HG03064 (cell line): ENCODE measurements around the gene CIAO2B.
"Not testable (repeated sequence)": the region's sequence is repeated elsewhere in the genome, so short reads cannot be mapped to it uniquely, and the experiment has no call there.

Source experiments
- ATAC-seq: cut with Tn5 transposase; IDR thresholded peaks from one replicate; pipeline ENCODE4 v1.9.1; 2021; ENCODE audit warnings: low read depth; ENCODE audit not compliant: unreplicated experiment

The CIAO2B gene

DNA sequence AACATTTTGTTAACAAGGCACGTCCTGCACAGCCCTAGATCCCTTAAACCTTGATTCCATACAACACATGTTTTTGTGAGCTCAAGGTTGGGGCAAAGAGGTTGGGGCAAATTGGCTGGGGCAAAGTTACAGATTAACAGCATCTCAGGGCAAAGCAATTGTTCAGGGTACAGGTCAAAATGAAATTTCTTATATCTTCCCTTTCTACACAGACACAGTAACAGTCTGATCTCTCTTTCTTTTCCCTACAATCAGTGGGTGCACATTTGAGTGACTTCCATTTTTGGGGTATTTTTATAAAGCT is 21.9 kb upstream of the CIAO2B start:
- ATAC-seq: not testable (repeated sequence)

DNA sequence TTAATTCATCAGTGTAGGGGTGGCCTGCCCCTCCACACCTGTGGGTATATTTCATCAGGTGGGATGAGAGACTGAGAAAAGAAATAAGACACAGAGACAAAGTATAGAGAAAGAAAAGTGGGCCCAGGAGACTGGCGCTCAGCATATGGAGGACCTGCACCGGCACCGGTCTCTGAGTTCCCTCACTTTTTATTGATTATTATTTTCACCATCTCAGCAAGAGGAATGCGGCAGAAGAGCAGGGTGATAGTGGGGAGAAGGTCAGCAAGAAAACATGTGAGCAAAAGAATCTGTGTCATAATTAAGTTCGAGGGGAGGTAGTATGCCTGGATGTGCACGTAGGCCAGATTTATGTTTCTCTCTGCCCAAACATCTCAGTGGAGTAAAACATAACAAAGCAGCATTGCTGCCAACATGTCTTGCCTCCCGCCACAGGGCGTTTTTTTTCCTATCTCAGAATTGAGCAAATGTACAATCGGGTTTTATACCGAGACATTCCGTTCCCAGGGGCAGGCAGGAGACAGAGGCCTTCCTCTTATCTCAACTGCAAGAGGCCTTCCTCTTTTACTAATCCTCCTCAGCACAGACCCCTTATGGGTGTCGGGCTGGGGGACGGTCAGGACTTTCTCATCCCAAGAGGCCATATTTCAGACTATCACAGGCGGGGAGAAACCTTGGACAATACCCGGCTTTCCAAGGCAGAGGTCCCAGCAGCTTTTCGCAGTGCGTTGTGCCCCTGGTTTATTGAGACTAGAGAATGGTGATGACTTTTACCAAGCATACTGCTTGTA is 21.4 kb upstream of the CIAO2B start:
- ATAC-seq: not testable (repeated sequence)

DNA sequence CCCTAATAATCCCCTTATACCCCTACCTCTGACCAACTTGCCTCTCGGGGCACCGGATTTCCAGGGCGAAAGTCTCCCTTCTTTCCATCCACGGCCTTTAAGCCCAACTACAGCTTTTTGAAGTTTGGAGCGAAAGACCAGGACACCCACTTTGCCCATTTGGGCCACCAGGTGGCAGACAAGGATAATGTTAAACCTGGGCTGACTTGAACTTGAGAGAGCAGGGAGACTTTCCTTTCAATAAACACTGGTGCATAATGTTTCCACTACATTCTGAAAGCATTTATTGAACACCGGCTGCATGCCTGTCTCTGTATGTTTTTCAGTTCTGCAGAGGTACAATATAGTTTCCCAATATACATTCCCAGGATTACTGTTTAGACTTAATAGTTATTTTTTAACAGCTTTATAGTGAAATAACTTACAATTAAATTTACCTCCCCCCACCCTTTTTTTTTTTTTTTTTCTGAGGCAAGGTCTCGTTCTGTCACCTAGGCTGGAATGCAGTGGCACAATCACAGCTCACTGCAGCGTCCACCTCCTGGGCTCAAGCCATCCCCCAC is 20.0 kb upstream of the CIAO2B start:
- no peak for ATAC-seq

DNA sequence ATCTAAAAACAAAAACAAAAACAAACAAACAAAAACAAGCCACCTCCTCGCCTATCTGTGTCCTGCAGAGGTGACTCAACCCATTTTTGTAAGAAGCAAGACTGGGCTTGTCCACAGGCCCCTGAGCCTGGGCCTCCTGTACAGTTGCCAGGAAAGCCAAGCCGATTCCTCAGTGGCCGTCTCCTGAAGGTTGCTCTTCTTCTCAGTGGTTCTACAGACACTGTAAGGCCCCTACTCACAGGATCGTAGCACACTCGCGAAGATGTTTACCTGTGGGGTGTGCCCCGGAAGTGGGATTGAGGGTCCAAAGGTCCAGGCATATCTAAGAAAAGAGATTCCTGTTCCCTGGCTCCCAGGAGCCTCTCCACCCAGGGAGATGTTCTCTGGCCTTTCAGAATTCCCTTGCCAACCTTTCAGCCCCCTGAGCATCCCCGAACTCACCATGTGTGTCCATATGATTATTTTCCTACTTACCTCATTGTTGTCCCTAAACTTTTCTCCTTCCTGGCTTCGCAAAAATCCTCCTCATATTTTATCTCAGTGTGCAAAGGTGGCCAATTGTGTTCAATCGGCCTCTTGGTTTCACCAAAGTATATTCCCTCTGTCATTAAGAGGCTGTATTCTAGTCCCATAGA is 19.4 kb upstream of the CIAO2B start:
- ATAC-seq: no peak

DNA sequence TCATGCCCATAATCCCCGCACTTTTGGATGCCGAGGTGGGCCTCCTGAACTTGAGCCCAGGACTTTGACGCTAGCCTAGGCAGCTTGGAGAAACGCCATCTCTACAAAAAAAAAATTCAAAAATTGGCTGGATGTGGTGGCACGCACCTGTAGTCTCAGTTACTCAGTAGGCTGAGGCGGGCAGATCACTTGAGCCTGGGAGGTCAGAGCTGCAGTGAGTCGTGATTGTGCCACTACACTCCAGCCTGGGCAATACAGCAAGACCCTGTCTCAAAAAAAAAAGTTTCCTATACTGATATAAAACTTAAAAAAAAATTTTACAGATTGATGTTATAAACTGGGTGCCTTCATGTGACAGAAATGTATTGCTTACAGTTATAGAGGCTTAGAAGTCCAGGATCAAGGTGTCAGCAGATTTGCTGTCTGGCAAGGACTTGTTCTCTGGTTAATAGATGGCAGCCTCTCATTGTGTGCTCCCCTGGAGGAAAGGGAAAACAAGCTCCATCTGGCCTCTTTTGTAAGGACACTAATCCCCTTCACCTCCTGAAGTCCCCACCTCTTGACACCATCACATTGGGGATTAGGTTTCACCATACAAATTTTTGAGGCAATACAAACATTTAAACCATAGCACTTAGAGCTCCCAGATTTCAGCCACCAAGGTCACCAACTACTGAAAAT is 18.4 kb upstream of the CIAO2B start:
- ATAC-seq: no peak

DNA sequence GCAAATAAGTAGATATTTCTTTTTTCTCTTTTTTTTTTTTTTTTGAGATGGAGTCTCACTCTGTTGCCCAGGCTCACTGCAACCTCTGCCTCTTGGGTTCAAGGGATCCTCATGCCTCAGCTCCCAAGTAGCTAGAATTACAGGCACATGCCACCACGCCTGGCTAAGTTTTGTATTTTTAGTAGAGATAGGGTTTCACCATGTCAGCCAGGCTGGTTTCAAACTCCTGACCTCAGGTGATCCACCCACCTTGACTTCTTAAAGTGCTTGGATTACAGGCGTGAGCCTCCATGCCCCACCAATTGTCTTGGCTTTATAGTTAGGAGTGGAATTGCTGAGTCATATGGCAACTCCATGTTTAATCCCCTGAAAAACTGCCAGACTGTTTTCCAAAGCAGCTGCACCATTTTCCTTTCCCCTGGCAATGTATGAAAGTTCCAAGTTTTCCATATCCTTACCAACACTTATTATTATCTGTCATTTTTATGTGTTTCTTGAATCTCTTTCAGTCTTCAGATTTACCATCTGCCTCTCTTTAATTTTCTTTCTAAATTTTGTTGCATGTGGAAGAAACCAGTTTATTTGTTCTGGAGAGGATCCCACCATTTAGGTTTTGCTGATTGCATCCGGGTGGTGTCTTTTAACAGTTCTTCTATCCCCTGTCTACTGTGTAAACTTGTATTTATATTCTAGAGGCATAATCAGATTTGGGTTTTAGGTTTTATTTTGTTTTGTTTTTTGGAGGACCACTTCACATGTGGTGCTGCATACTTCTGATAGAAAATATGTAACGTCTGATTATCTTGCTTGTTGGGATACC is 17.0 kb upstream of the CIAO2B start:
- ATAC-seq: no peak

DNA sequence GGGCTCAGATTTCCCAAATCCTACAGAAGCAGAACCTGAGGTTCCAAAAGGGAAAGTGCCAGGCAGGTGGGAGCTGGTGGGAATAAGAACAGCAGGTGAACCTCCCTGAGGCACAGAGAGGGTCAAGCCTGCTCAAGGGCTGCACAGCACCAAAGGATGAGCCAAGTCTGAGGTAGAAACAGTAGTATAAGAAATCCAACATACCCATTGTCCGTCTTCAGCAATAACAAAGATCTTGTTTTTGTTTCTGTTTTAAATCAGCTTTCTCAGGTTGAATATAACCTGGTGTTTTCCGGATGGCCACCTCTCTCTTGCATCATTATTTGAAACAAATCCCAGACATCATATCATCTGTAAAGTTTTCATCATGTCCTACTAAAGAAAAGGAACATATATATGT is 16.2 kb upstream of the CIAO2B start:
- no peak for ATAC-seq

DNA sequence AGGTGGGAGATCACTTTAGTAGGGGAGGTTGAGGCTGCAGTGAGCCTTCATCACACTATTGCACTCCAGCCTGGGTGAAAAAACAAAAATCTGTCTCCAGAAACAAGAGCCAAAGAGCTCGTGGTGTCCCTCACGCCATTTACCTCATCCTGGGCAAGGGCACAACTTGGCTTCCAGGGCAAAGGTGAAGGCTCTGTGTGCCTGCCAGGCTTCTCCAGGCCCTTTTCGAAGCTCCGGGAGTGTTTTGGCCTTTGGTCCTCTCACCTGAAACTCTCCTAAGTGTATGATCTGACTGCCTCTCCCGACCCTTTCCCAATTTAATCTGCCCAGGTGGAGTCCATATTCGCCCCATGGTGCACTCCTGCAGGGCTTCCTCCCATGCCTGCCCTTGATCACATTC is 15.3 kb upstream of the CIAO2B start:
- ATAC-seq: no peak

DNA sequence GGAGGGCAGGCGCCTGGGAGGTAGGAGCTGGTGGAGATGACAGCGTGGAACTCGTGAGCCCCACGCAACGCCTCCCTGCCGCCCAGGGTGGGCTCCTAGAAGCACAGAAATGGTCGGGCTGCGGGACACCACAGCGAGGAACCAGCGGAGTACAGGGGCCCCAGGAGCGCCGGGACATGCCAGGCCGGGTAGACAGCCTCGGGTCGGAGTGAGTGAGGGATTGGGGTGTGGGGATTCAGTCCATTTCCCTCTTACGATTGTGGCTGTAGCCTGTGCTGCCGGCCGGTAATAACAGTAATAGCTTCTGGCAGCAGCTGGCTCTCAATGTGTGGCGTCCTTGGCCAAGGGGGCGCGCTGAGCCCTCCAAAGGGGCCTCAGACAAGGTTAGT is 14.6 kb upstream of the CIAO2B start:
- no peak for ATAC-seq

- ATAC-seq: no peak
Measured at GRCh38 chr16:66948134-66948836, 14.1 kb upstream of the CIAO2B start.

DNA sequence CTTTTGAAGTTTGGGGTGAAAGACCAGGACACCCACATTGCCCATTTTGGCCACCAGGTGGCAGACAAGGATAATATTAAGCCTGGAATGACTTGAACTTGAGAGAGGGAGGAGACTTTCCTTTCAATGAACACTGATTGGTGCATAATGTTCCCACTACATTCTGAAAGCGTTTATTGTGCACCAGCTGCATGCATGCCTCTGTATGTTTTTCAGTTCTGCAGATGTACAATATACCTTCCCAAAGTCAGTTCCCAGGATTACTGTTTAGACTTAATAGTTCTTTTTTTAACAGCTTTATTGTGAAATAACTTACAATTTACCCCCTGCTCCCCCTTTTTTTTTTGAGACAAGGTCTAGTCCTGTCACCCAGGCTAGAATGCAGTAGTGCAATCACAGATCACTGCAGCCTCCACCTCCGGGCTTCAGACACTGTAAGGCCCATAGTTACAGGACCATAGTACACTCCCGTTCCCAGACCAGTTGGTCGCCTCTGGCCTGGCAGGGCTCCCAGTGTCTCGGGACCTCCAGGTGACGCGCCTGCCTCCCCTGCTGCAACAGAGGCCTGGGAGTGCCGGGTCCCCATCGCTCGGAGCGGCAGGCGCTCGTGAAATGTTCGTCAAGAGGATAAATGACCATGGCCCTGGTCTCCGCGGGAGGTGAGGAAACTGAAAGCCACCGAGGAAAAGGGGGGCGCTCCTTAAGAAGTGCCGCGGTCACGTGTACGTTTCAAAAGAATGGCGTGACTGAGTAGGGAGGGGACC is 13.3 kb upstream of the CIAO2B start:
- ATAC-seq: no peak

GRCh38 chr16:66946974-66947301 is 12.7 kb upstream of the CIAO2B start:
- ATAC-seq: no peak

- no peak for ATAC-seq
Measured at GRCh38 chr16:66946541-66946940, 12.3 kb upstream of the CIAO2B start.

DNA sequence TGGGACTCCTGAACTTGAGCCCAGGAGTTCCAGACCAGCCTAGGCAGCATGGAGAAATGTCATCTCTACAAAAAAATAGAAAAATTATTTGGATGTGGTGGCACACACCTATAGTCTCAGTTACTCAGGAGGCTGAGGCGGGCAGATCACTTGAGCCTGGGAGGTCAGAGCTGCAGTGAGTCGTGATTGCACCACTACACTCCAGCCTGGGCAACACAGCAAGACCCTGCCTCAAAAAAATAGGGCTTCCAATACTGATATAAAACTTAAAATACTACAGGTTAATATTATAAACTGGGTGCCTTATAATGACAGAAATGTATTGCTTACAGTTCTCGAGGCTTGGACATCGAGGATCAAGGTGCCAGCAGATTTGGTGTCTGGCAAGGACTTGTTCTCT is 11.7 kb upstream of the CIAO2B start:
- no peak for ATAC-seq

DNA sequence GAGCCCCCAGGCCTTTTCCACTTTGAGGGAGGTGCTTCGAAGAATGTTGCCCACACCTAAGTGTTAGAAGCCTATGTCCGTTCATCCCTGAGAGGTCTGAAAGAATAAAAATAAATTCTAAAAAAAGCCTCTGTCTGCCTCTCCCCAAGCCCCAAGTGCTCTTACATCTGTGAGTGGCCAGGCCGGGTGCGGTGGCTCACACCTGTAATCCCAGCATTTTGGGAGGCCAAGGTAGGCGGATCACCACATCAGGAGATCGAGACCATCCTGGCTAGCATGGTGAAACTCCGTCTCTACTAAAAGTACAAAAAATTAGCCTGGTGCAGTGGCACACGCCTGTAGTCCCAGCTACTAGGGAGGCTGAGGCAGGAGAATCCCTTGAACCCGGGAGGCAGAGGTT is 10.8 kb upstream of the CIAO2B start:
- not testable (repeated sequence) for ATAC-seq

- ATAC-seq: no peak
Measured at GRCh38 chr16:66944054-66944441, 9.8 kb upstream of the CIAO2B start.

DNA sequence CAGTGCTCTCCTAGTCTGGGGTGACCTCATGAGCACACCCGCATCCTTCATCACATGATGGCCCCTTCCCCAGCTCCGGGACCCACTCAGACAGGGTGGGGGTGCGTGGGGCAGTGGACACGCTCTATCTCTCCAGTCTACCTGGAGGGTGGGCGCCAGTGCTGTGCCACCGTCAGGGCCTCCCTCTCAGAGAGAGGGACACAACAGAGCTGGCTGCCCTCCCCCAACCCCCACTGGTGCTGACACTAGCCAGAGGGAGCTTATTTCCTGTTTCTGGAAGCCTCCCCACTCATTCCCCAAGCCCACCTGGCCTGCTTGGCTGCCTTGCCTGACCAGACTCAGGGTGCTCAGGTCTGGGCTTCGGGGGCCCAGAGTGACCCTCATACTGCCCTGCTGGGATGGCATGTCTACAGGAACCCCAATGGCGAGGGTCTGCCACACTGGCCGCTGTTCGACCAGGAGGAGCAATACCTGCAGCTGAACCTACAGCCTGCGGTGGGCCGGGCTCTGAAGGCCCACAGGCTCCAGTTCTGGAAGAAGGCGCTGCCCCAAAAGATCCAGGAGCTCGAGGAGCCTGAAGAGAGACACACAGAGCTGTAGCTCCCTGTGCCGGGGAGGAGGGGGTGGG is 9.3 kb upstream of the CIAO2B start:
- ATAC-seq: no peak

DNA sequence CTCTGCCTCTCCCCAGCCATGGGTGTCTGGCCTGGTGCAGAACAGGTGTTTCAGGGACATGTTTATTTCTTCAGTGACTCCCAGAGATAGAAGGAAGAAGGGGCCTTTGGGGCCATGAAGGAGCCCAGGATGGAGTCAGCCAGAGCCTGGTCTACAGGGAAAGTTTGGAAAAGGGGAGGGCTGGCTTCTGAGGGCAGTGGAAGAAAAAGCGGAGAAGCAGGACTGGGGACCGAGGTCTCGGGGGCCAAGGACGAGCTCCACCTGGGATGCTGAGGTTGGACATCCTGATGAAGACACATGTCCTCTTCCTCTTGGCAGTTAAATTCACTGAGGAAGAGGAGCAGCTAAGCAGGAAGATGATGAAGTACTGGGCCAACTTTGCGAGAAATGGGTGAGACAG is 8.8 kb upstream of the CIAO2B start:
- no peak for ATAC-seq

- ATAC-seq: no peak
Measured at GRCh38 chr16:66940236-66940635, 6.0 kb upstream of the CIAO2B start.
